ENCODE measurements around the gene TRAP1. TPM values are rescaled to one million over a fixed set of nuclear protein-coding genes. Genes with fewer than 3 reads are reported as not detected.

Gene TRAP1
- total RNA-seq, 2 experiments from 2014 or later = 185 to 242 TPM

GRCh38 chr16:3740186-3740585, 22.9 kb upstream of the TRAP1 start:
- H3K79me2 ChIP-seq (ENCODE audit: insufficient read depth, low read depth, low read length) = no peaks in the 10 kb centered on the region
- no TSS peak for BruUV-seq (replicated peaks)
- H4K20me1 ChIP-seq (ENCODE audit: insufficient read depth, low read length) = no peaks in the 10 kb centered on the region
- CTCF ChIA-PET (ENCODE audit: unreplicated experiment) = no interaction called here
- DNase-seq (ENCODE audit: low spot score) = no peak
- no peaks in the 10 kb centered on the region for H3K9me2 ChIP-seq (ENCODE audit: insufficient read depth, low read length)
- no peaks in the 10 kb centered on the region for H3K4me1 ChIP-seq (ENCODE audit: insufficient read depth, low read length, poor library complexity, severe bottlenecking)
- H3K27ac ChIP-seq (ENCODE audit: low read depth, low read length, poor library complexity, severe bottlenecking) = no peak overlapping the region
- H3K4me3 ChIP-seq (ENCODE audit: low read depth, low read length, poor library complexity, severe bottlenecking) = no peak overlapping the region
- POLR2A ChIA-PET = interaction anchor here (0.5 kb wide), 1 partner anchor 20 kb away, joined by 3 read pairs; no protein-coding TSS in a partner anchor
- H3K9me3 ChIP-seq (ENCODE audit: low read length) = no peaks in the 10 kb centered on the region
- no peak for TF ChIP-seq EZH2phosphoT487 (IDR thresholded peaks at IDR 0.05; ENCODE audit: borderline replicate concordance, low read depth, low read length)
- TF ChIP-seq, protein P1, sequence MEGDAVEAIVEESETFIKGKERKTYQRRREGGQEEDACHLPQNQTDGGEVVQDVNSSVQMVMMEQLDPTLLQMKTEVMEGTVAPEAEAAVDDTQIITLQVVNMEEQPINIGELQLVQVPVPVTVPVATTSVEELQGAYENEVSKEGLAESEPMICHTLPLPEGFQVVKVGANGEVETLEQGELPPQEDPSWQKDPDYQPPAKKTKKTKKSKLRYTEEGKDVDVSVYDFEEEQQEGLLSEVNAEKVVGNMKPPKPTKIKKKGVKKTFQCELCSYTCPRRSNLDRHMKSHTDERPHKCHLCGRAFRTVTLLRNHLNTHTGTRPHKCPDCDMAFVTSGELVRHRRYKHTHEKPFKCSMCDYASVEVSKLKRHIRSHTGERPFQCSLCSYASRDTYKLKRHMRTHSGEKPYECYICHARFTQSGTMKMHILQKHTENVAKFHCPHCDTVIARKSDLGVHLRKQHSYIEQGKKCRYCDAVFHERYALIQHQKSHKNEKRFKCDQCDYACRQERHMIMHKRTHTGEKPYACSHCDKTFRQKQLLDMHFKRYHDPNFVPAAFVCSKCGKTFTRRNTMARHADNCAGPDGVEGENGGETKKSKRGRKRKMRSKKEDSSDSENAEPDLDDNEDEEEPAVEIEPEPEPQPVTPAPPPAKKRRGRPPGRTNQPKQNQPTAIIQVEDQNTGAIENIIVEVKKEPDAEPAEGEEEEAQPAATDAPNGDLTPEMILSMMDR (conservative IDR thresholded peaks at IDR 0.05; ENCODE audit: low read length) = no peak
- no peak overlapping the region for H3K4me2 ChIP-seq (ENCODE audit: low read length)
- intact Hi-C loops (cut with micrococcal nuclease; ENCODE audit: unreplicated experiment) = no loop called here
- H3K36me3 ChIP-seq (ENCODE audit: insufficient read depth, low read length) = peaks cover 87% of the 10 kb centered on the region
- H2AFZ ChIP-seq (ENCODE audit: low read length) = no peak overlapping the region

DNA sequence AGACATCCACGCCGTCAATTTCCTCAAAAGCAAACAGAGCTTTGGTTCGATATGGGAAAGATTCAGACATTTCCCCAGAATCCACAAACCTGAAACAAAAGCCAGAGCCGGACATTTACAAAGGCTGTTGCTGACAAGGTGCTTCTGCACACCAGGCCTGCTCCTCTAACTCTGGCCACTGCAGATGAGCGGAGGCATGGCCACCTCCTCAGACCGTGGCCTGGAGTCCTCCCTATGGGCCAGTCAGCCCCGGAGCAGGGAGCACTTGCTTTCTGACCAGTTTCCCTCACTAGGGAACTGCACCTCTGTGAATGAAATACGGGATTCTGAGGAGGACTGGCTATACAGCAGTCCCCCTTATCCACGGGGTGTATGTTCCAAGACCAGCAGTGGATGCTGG, 22.3 kb upstream of the TRAP1 start:
- intact Hi-C loops (cut with micrococcal nuclease; ENCODE audit: unreplicated experiment) = no loop called here
- POLR2A ChIA-PET = no interaction called here
- Histone ChIP-seq H3K4me2 (ENCODE audit: low read length) (no peak overlapping the region), H3K27ac (ENCODE audit: low read depth, low read length, poor library complexity, severe bottlenecking) (no peak overlapping the region), H3K4me1 (ENCODE audit: insufficient read depth, low read length, poor library complexity, severe bottlenecking) (no peaks in the 10 kb centered on the region), H3K4me3 (ENCODE audit: low read depth, low read length, poor library complexity, severe bottlenecking) (no peak overlapping the region), H4K20me1 (ENCODE audit: insufficient read depth, low read length) (no peaks in the 10 kb centered on the region), H3K79me2 (ENCODE audit: insufficient read depth, low read depth, low read length) (no peaks in the 10 kb centered on the region), H3K9me2 (ENCODE audit: insufficient read depth, low read length) (no peaks in the 10 kb centered on the region), H3K36me3 (ENCODE audit: insufficient read depth, low read length) (peaks cover 87% of the 10 kb centered on the region), H3K9me3 (ENCODE audit: low read length) (no peaks in the 10 kb centered on the region), H2AFZ (ENCODE audit: low read length) (no peak overlapping the region)
- no peak for DNase-seq (ENCODE audit: low spot score)
- no TSS peak for BruUV-seq (replicated peaks)
- TF ChIP-seq, protein P1 (conservative IDR thresholded peaks at IDR 0.05; ENCODE audit: low read length) = no peak
- TF ChIP-seq EZH2phosphoT487 (IDR thresholded peaks at IDR 0.05; ENCODE audit: borderline replicate concordance, low read depth, low read length) = no peak
- CTCF ChIA-PET (ENCODE audit: unreplicated experiment) = no interaction called here

DNA sequence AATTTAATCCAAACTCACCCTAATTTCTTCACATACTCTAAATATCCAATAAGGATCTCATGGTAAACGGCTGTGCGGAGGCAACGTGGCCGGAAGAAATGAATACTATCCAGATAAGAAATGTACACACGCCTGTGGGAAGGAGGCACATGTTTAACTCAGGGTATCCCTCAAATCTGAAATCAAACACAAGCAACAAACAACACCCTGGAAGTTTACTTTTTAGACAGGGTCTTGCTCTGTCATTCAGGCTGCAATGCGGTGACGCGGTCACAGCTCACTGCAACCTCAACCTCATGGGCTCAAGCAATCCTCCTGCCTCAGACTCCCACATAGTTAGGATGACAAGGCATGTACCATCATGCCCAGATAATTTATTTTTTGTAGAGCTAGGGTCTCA, 21.2 kb upstream of the TRAP1 start:
- no peak overlapping the region for H3K27ac ChIP-seq (ENCODE audit: low read depth, low read length, poor library complexity, severe bottlenecking)
- no peak overlapping the region for H3K4me2 ChIP-seq (ENCODE audit: low read length)
- H3K4me3 ChIP-seq (ENCODE audit: low read depth, low read length, poor library complexity, severe bottlenecking) = no peak overlapping the region
- TF ChIP-seq EZH2phosphoT487 (IDR thresholded peaks at IDR 0.05; ENCODE audit: borderline replicate concordance, low read depth, low read length) = no peak
- TF ChIP-seq, protein P1 (conservative IDR thresholded peaks at IDR 0.05; ENCODE audit: low read length) = no peak
- no TSS peak for BruUV-seq (replicated peaks)
- H3K79me2 ChIP-seq (ENCODE audit: insufficient read depth, low read depth, low read length) = no peaks in the 10 kb centered on the region
- H4K20me1 ChIP-seq (ENCODE audit: insufficient read depth, low read length) = no peaks in the 10 kb centered on the region
- intact Hi-C loops (cut with micrococcal nuclease; ENCODE audit: unreplicated experiment) = no loop called here
- no peaks in the 10 kb centered on the region for H3K4me1 ChIP-seq (ENCODE audit: insufficient read depth, low read length, poor library complexity, severe bottlenecking)
- no peak overlapping the region for H2AFZ ChIP-seq (ENCODE audit: low read length)
- DNase-seq (ENCODE audit: low spot score) = no peak
- ChIA-PET POLR2A (no interaction called here), CTCF (ENCODE audit: unreplicated experiment) (no interaction called here)
- H3K36me3 ChIP-seq (ENCODE audit: insufficient read depth, low read length) = peaks cover 86% of the 10 kb centered on the region
- no peaks in the 10 kb centered on the region for H3K9me2 ChIP-seq (ENCODE audit: insufficient read depth, low read length)
- H3K9me3 ChIP-seq (ENCODE audit: low read length) = no peaks in the 10 kb centered on the region

Measured in OCI-LY7 (cell line).